ENCODE measurements around the gene TBC1D22B.
A peak's percentile ranks its signal among the peaks of the same experiment; 100 is the strongest.

GRCh38 chr6:37365791-37366190, 108.2 kb downstream of the TBC1D22B start:
- TF ChIP-seq CTCF (tag by site-specific recombination; IDR thresholded peaks at IDR 0.05) (peak; percentile 60; the same call in 1 of the 2 replicates), ZNF548 (tag by site-specific recombination; IDR thresholded peaks at IDR 0.05) (no peak), SP7 (tag by site-specific recombination; IDR thresholded peaks at IDR 0.05) (no peak), ZNF23 (tag by site-specific recombination; IDR thresholded peaks at IDR 0.05; ENCODE audit: borderline replicate concordance) (no peak), ZNF16 (tag by site-specific recombination; IDR thresholded peaks at IDR 0.05; ENCODE audit: low read depth) (no peak), HOXA7 (CRISPR knock-in tag; IDR thresholded peaks at IDR 0.05; ENCODE audit: borderline replicate concordance) (no peak), ZNF221 (tag by site-specific recombination; IDR thresholded peaks at IDR 0.05; ENCODE audit: borderline replicate concordance) (no peak), PATZ1 (tag by site-specific recombination; IDR thresholded peaks at IDR 0.05) (no peak), ZNF248 (tag by site-specific recombination; IDR thresholded peaks at IDR 0.05) (no peak), ZNF623 (tag by site-specific recombination; IDR thresholded peaks at IDR 0.05) (no peak), ZNF174 (tag by site-specific recombination; IDR thresholded peaks at IDR 0.05) (no peak), ZNF274 (IDR thresholded peaks at IDR 0.05; ENCODE audit: low read length) (no peak), ZNF274 (tag by site-specific recombination; IDR thresholded peaks at IDR 0.05; ENCODE audit: borderline replicate concordance) (no peak), ZNF529 (tag by site-specific recombination; IDR thresholded peaks at IDR 0.05; ENCODE audit: insufficient replicate concordance) (no peak), ZNF214 (tag by site-specific recombination; IDR thresholded peaks at IDR 0.05; ENCODE audit: borderline replicate concordance) (no peak)

All from HEK293 (cell line).